ENCODE results near the gene SURF2.
"Not testable (repeated sequence)": the region's sequence is repeated elsewhere in the genome, so short reads cannot be mapped to it uniquely, and the experiment has no call there.

SURF2 gene

DNA sequence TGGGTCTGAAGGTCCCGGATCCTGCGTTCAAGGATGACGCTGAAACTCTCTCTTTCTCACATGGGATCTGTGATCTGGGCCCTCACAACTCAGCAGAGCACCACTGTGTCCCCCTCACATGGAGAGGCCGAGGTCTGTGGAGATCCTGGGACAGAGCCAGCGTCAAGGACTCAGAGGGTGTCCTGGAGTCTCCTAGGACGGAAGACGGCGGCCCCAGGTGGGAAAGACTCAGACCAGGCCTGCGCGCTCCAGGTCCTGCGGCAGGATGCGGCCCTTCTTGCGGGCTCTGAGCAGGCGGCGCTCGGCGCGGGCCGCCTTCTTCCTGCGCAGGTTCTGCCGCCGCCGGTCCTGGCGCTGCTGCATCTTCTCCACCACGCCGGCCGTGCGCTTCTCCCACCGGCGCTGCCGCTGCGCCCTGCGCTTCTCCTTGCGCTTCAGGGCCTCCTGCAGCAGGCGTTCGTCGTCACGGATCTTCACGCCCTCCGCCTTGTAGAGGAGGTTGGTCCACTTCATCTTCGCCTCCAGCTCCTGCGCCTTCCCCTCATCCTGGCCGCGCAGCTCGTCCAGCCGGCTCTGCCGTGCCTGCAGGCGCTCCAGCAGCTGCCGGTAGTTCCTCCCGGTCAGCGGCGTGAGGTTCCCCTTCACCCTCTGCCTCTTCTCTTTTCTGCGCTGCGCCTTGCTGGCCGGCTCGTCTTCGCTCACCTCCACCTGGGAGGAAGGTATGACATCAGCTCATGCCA is 24.5 kb upstream of the SURF2 start:
- DNase-seq (ENCODE audit: low read depth) = no peak
- no peak overlapping the region for H3K4me3 ChIP-seq (ENCODE audit: control insufficient read depth, low read depth, low read length)
- TF ChIP-seq, protein P1, sequence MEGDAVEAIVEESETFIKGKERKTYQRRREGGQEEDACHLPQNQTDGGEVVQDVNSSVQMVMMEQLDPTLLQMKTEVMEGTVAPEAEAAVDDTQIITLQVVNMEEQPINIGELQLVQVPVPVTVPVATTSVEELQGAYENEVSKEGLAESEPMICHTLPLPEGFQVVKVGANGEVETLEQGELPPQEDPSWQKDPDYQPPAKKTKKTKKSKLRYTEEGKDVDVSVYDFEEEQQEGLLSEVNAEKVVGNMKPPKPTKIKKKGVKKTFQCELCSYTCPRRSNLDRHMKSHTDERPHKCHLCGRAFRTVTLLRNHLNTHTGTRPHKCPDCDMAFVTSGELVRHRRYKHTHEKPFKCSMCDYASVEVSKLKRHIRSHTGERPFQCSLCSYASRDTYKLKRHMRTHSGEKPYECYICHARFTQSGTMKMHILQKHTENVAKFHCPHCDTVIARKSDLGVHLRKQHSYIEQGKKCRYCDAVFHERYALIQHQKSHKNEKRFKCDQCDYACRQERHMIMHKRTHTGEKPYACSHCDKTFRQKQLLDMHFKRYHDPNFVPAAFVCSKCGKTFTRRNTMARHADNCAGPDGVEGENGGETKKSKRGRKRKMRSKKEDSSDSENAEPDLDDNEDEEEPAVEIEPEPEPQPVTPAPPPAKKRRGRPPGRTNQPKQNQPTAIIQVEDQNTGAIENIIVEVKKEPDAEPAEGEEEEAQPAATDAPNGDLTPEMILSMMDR (conservative IDR thresholded peaks at IDR 0.05; ENCODE audit: control insufficient read depth, insufficient read depth, low read depth, low read length) = no peak

DNA sequence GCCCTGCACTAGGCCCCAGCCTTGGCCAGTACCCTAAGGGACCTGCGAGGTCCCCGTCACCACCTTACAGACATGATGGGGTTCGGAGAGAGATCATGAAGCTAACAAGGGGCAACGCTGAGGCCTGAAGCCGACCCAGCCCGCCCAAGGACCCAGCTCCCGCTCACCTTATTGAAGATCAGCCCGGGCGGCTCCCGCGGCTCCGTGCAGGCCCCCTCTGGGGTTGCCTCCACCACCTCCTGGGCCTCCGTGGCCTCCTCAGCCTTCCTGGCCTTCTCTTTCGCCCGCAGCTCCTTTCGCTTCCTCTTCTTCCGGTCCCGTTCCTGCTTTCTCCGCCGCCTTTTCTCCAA is 24.0 kb upstream of the SURF2 start:
- TF ChIP-seq, protein P1 (conservative IDR thresholded peaks at IDR 0.05; ENCODE audit: control insufficient read depth, insufficient read depth, low read depth, low read length) = no peak
- H3K4me3 ChIP-seq (ENCODE audit: control insufficient read depth, low read depth, low read length) = no peak overlapping the region
- no peak for DNase-seq (ENCODE audit: low read depth)

DNA sequence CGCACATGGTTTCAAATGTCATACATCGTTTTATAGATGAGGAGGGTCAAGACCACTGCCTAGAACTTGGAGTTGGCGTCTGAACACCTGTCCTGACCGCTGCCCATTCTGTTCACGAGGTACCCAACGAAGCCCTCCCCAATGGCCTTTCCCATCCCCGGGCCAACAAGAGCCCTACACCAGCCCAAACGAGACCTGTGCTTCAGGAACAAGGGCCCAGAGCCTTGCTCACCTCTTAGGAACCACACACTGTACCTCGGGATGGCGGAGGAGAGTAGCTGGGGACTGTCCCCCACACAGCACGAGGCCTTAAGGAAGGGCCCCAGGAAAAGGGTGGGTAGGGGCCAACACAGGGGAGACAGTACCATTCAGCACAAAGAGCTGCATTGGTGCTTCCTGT is 23.3 kb upstream of the SURF2 start:
- no peak overlapping the region for H3K4me3 ChIP-seq (ENCODE audit: control insufficient read depth, low read depth, low read length)
- no peak for DNase-seq (ENCODE audit: low read depth)
- TF ChIP-seq, protein P1 (conservative IDR thresholded peaks at IDR 0.05; ENCODE audit: control insufficient read depth, insufficient read depth, low read depth, low read length) = no peak

DNA sequence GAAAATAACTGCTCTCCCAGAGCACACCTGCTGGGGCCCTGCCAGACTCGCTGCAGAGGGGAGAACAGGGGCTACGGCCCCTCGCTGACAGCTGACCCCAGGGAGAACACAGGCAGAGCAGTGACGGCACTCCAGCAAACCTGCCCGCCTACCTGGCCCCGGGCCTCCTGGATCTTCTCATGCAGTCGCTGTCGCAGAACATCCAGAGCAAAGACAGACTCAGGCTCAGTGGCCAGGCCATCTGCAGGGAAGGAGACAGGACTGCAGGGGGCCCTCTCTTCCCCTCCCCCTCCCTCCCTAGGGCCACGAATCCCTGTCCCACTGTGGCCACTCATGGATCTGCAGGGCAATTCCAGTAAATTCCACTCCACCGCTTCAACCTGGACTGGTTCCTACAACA is 22.8 kb upstream of the SURF2 start:
- TF ChIP-seq, protein P1 (conservative IDR thresholded peaks at IDR 0.05; ENCODE audit: control insufficient read depth, insufficient read depth, low read depth, low read length) = no peak
- no peak for DNase-seq (ENCODE audit: low read depth)
- H3K4me3 ChIP-seq (ENCODE audit: control insufficient read depth, low read depth, low read length) = no peak overlapping the region

DNA sequence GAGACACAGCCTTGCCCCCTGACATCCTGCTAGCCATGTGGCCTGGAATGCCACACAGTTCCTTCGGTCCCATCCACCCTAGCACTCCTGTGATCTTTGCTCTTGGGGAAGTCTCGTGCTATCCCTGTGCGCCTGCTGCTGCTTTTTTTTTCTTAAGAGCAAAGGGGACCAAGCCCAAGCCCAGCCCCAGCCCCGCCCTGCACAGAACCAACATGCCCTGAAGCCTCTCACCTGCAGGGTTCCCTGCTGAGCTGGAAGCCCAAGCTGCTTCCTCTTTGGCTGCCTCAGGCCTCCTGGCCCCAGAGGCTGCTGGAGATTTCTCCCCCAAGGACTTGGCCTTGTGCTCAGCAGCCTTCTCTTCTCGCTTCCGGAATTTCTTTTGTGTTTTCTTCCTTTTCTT is 22.2 kb upstream of the SURF2 start:
- no peak for DNase-seq (ENCODE audit: low read depth)
- no peak overlapping the region for H3K4me3 ChIP-seq (ENCODE audit: control insufficient read depth, low read depth, low read length)
- TF ChIP-seq, protein P1 (conservative IDR thresholded peaks at IDR 0.05; ENCODE audit: control insufficient read depth, insufficient read depth, low read depth, low read length) = no peak

DNA sequence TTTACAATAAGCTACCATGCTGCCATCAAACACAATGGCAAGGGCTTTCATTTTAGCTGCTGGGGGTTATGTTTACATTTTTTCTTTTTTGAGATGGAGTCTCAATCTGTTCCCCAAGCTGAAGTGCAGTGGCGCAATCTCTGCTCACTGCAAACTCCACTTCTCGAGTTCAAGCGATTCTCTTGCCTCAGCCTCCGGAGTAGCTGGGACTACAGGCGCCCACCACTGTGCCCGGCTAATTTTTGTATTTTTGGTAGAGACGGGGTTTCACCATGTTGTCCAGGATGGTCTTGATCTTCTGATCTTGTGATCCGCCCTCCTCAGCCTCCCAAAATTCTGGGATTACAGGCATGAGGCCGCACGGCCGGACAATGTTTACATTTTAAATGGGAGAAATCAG is 21.5 kb upstream of the SURF2 start:
- not testable (repeated sequence) for DNase-seq (ENCODE audit: low read depth)
- peak overlapping the region; percentile 95 for H3K4me3 ChIP-seq (ENCODE audit: control insufficient read depth, low read depth, low read length)

DNA sequence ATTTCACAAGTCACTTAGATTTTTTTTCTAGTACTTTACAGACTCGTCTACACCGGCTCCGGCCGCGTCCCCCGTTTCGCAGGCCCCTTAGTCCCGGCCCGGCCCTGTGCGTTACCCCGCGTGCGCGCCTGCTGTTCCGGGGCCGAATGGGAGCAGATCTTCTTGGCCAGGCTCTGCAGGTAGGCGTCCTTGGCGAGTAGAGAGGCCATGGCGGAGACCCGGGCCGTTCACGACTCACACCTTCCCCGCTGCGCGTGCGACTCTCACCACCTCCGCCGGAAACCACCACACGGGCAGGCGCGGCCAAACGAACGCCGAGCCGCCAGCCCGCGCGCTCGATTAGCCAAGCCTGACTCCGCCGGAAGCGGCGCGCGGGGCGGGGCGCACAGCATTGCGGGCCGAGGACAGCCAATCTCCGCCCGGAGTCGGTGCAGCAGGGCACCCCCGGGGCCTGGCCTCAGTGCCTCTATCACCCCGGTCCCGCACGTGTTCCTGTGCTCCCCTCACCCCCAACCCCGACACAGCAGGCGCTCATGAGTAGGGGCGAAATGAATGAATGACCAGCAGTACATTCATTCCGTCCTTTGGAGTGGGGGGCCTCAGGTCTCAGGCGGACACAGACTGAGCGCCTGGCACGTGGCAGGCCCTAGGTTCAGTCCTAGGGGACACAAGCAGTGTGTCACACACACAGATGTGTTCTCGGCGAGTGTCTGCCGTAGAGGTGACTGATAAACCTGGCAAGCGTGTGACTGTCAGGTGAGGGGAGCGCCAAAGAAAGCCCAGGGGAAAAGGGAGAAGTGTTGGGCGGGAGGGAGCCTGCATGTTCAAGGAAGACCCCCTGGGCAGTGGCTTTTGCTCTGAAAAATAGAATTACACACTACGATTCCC is 20.2 kb upstream of the SURF2 start, which contains the start of gene SURF6:
Gene SURF6 (minus strand): TSS at position 265 of the 888 bp plus-strand sequence. CDS start 56 bp downstream, at position 209.
- peak within 1 kb of the TSS; percentile 95 for H3K4me3 ChIP-seq (ENCODE audit: control insufficient read depth, low read depth, low read length)
- peak; percentile 80 for DNase-seq (ENCODE audit: low read depth)
- TF ChIP-seq, protein P1 (conservative IDR thresholded peaks at IDR 0.05; ENCODE audit: control insufficient read depth, insufficient read depth, low read depth, low read length) = no peak

Data from fibroblast of mammary gland (primary cell).